SK-N-SH treated with all-trans-retinoic acid at 6 μM for 48 hours (cell line): ENCODE results near the gene TSEN54.

ENCODE experiments used
- ATAC-seq: fragments of 200-7000 bp; cut with Tn5 transposase; 3 replicates; pipeline ENCODE4 v1.9.1; 2020; ENCODE audit warnings: mild to moderate bottlenecking, moderate library complexity
- ARNTL ChIP-seq: fragments of 450-650 bp; formaldehyde crosslinking; IDR thresholded peaks from 2 replicates; pipeline ENCODE4 v1.5.0; 2020; ENCODE audit warnings: low read depth, mild to moderate bottlenecking, moderate library complexity, borderline replicate concordance
- BACH2 ChIP-seq: fragments of 250-450 bp; sonication (Bioruptor Pico); IDR thresholded peaks from 2 replicates; pipeline ENCODE4 v1.9.0; 2021; ENCODE audit warnings: mild to moderate bottlenecking, borderline replicate concordance
- CSDC2 ChIP-seq: fragments of 250-450 bp; sonication (Bioruptor Pico); IDR thresholded peaks from 2 replicates; pipeline ENCODE4 v1.5.0; 2020; ENCODE audit warnings: mild to moderate bottlenecking, moderate library complexity
- CSRNP3 ChIP-seq: fragments of 250-450 bp; sonication (Bioruptor Pico); IDR thresholded peaks from 2 replicates; pipeline ENCODE4 v1.5.1; 2021; ENCODE audit warnings: mild to moderate bottlenecking, moderate library complexity
- ESRRG ChIP-seq: fragments of 250-450 bp; sonication (Bioruptor Pico); IDR thresholded peaks from 2 replicates; pipeline ENCODE4 v1.6.1; 2021; ENCODE audit warnings: mild to moderate bottlenecking
- GLIS3 ChIP-seq: fragments of 250-450 bp; sonication (Bioruptor Pico); IDR thresholded peaks from 2 replicates; pipeline ENCODE4 v1.5.0; 2020; ENCODE audit warnings: mild to moderate bottlenecking, moderate library complexity
- ISL1 ChIP-seq: fragments of 250-450 bp; sonication (Bioruptor Pico); IDR thresholded peaks from 2 replicates; pipeline ENCODE4 v2.1.2; 2022; ENCODE audit warnings: mild to moderate bottlenecking, moderate library complexity
- PATZ1 ChIP-seq: fragments of 250-450 bp; sonication (Bioruptor Pico); IDR thresholded peaks from 2 replicates; pipeline ENCODE4 v1.8.0; 2020; ENCODE audit warnings: mild to moderate bottlenecking, moderate library complexity, borderline replicate concordance
- POU6F1 ChIP-seq: fragments of 250-450 bp; sonication (Bioruptor Pico); IDR thresholded peaks from 2 replicates; pipeline ENCODE4 v1.8.0; 2021; ENCODE audit warnings: low read depth, mild to moderate bottlenecking, moderate library complexity, borderline replicate concordance
- PPARA ChIP-seq: fragments of 250-450 bp; sonication (Bioruptor Pico); IDR thresholded peaks from 2 replicates; pipeline ENCODE4 v1.5.0; 2020; ENCODE audit warnings: mild to moderate bottlenecking, borderline replicate concordance
- RARB ChIP-seq: fragments of 250-450 bp; sonication (Bioruptor Pico); IDR thresholded peaks from 2 replicates; pipeline ENCODE4 v1.8.0; 2021; ENCODE audit warnings: mild to moderate bottlenecking, moderate library complexity
- SNAI2 ChIP-seq: fragments of 250-450 bp; sonication (Bioruptor Pico); IDR thresholded peaks from 2 replicates; pipeline ENCODE4 v1.5.0; 2020; ENCODE audit warnings: mild to moderate bottlenecking, moderate library complexity
- TCF4 ChIP-seq: fragments of 250-450 bp; sonication (Bioruptor Pico); IDR thresholded peaks from 2 replicates; pipeline ENCODE4 v1.8.0; 2021; ENCODE audit warnings: mild to moderate bottlenecking, moderate library complexity, borderline replicate concordance
- TOX ChIP-seq: fragments of 250-450 bp; sonication (Bioruptor Pico); IDR thresholded peaks from 2 replicates; pipeline ENCODE4 v1.8.0; 2021; ENCODE audit warnings: mild to moderate bottlenecking, moderate library complexity, borderline replicate concordance
- TSHZ2 ChIP-seq: fragments of 250-450 bp; sonication (Bioruptor Pico); IDR thresholded peaks from 2 replicates; pipeline ENCODE4 v1.5.0; 2020; ENCODE audit warnings: mild to moderate bottlenecking, moderate library complexity
- ZC3H10 ChIP-seq: fragments of 250-450 bp; sonication (Bioruptor Pico); IDR thresholded peaks from 2 replicates; pipeline ENCODE4 v1.5.1; 2021; ENCODE audit warnings: mild to moderate bottlenecking, moderate library complexity
- ZFP3 ChIP-seq: fragments of 250-450 bp; sonication (Bioruptor Pico); IDR thresholded peaks from 2 replicates; pipeline ENCODE4 v1.5.0; 2020; ENCODE audit warnings: mild to moderate bottlenecking, moderate library complexity
- ZFP30 ChIP-seq: fragments of 450-650 bp; formaldehyde crosslinking; IDR thresholded peaks from 2 replicates; pipeline ENCODE4 v1.5.0; 2022; ENCODE audit warnings: mild to moderate bottlenecking, moderate library complexity
- ZNF565 ChIP-seq: fragments of 450-650 bp; formaldehyde crosslinking; conservative IDR thresholded peaks from 2 replicates; pipeline ENCODE4 v1.5.0; 2020; ENCODE audit warnings: low read depth, mild to moderate bottlenecking, moderate library complexity
- ZNF70 ChIP-seq: fragments of 450-650 bp; formaldehyde crosslinking; IDR thresholded peaks from 2 replicates; pipeline ENCODE4 v1.5.0; 2020; ENCODE audit warnings: mild to moderate bottlenecking, moderate library complexity
- ZNF8 ChIP-seq: fragments of 450-650 bp; formaldehyde crosslinking; IDR thresholded peaks from 2 replicates; pipeline ENCODE4 v1.5.0; 2020; ENCODE audit warnings: mild to moderate bottlenecking, moderate library complexity
- TF ChIP-seq, protein P1 (sequence below): fragments of 250-450 bp; sonication (Bioruptor Pico); IDR thresholded peaks from 2 replicates; pipeline ENCODE4 v1.5.1; 2020; ENCODE audit warnings: low read depth, mild to moderate bottlenecking, moderate library complexity

The TSEN54 gene

DNA sequence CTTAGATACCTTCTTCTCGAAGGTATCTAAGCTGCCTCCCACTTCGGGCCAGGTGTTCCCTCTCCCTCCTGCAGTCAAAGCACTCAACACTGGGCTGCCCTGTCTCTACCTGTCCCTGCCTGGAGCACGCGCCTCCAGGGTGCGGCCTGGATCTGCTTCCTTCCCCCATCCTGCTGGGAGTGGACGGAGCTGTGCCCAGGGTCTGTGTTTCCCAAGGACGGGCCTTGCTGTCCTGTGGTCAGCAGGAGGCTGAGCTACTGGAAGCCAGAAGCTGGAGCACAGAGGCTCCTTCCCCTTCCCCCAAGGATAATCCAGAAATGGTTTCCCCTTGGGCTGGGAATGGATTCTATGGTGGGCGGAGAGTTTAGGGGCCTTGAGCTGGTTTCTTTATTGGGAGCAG lies 25.9 kb downstream of the TSEN54 start:
- ATAC-seq: no peak
- TF ChIP-seq ZNF565: no peak
- TF ChIP-seq ESRRG: no peak
- TF ChIP-seq ARNTL (CRISPR knock-in tag): no peak
- no peak for TF ChIP-seq CSDC2 (CRISPR knock-in tag)
- no peak for TF ChIP-seq POU6F1 (CRISPR knock-in tag)
- TF ChIP-seq SNAI2 (CRISPR knock-in tag): no peak
- no peak for TF ChIP-seq TCF4 (CRISPR knock-in tag)
- no peak for TF ChIP-seq TOX (CRISPR knock-in tag)
- TF ChIP-seq PPARA (CRISPR knock-in tag): no peak
- TF ChIP-seq TSHZ2 (CRISPR knock-in tag): no peak
- no peak for TF ChIP-seq ZFP30 (CRISPR knock-in tag)
- TF ChIP-seq RARB: no peak
- TF ChIP-seq, protein P1, sequence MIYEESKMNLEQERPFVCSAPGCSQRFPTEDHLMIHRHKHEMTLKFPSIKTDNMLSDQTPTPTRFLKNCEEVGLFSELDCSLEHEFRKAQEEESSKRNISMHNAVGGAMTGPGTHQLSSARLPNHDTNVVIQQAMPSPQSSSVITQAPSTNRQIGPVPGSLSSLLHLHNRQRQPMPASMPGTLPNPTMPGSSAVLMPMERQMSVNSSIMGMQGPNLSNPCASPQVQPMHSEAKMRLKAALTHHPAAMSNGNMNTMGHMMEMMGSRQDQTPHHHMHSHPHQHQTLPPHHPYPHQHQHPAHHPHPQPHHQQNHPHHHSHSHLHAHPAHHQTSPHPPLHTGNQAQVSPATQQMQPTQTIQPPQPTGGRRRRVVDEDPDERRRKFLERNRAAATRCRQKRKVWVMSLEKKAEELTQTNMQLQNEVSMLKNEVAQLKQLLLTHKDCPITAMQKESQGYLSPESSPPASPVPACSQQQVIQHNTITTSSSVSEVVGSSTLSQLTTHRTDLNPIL (CRISPR knock-in tag): no peak
- no peak for TF ChIP-seq ZNF8 (CRISPR knock-in tag)
- TF ChIP-seq ZC3H10: no peak
- TF ChIP-seq BACH2 (CRISPR knock-in tag): no peak
- TF ChIP-seq PATZ1 (CRISPR knock-in tag): no peak
- TF ChIP-seq, all 23 proteins: peak for 0

- TF ChIP-seq ZNF8 (CRISPR knock-in tag) (no peak), ZC3H10 (no peak), ISL1 (CRISPR knock-in tag) (no peak), SNAI2 (CRISPR knock-in tag) (no peak), RARB (no peak), ZFP3 (CRISPR knock-in tag) (no peak), GLIS3 (CRISPR knock-in tag) (no peak), TCF4 (CRISPR knock-in tag) (no peak), ARNTL (CRISPR knock-in tag) (no peak), POU6F1 (CRISPR knock-in tag) (no peak), CSDC2 (CRISPR knock-in tag) (no peak), ZFP30 (CRISPR knock-in tag) (no peak), ZNF70 (CRISPR knock-in tag) (no peak), CSRNP3 (CRISPR knock-in tag) (no peak), TSHZ2 (CRISPR knock-in tag) (no peak), PPARA (CRISPR knock-in tag) (no peak), ZNF565 (no peak), BACH2 (CRISPR knock-in tag) (no peak), ESRRG (no peak)
- TF ChIP-seq, protein P1 (CRISPR knock-in tag): no peak
- no peak for ATAC-seq
Measured at GRCh38 chr17:75542728-75543336, 26.5 kb downstream of the TSEN54 start.
